ENCODE results near the gene ZCCHC14. TPM values are rescaled to one million over a fixed set of nuclear protein-coding genes. Genes with fewer than 3 reads are reported as not detected.
A peak's percentile ranks its signal among the peaks of the same experiment; 100 is the strongest.
"Not testable (repeated sequence)": the region's sequence is repeated elsewhere in the genome, so short reads cannot be mapped to it uniquely, and the experiment has no call there.

The ZCCHC14 gene
- total RNA-seq, 2 experiments from 2014 or later: 0.63 to 1.5 TPM

- no peaks in the 10 kb centered on the region for H3K9me3 Mint-ChIP-seq (ENCODE audit: low read depth)
- no peaks in the 10 kb centered on the region for H3K27me3 Mint-ChIP-seq
- CTCF ChIA-PET: interaction anchor here (1.2 to 1.4 kb wide), 2 partner anchors 25 to 44 kb away, joined by 3 to 4 read pairs; no protein-coding TSS in a partner anchor
- peaks cover 5% of the 10 kb centered on the region for H3K36me3 Mint-ChIP-seq
- H3K27ac Mint-ChIP-seq: no peak overlapping the region
- no peak overlapping the region for H3K4me3 Mint-ChIP-seq
- peaks cover 28% of the 10 kb centered on the region for H3K4me1 Mint-ChIP-seq
- ATAC-seq: no peak
- DNase-seq: no peak
These were observed 123.6 kb downstream of the ZCCHC14 start for GRCh38 chr16:87369117-87369765.

- H3K27me3 Mint-ChIP-seq: no peaks in the 10 kb centered on the region
- H3K27ac Mint-ChIP-seq: no peak overlapping the region
- H3K36me3 Mint-ChIP-seq: peaks cover 4% of the 10 kb centered on the region
- H3K9me3 Mint-ChIP-seq (ENCODE audit: low read depth): no peaks in the 10 kb centered on the region
- CTCF ChIA-PET: interaction anchor here (1.2 to 1.4 kb wide), 2 partner anchors 26 to 43 kb away, joined by 3 to 4 read pairs; no protein-coding TSS in a partner anchor
- ATAC-seq (no peak), DNase-seq (no peak)
- H3K4me1 Mint-ChIP-seq: peaks cover 31% of the 10 kb centered on the region
- no peak overlapping the region for H3K4me3 Mint-ChIP-seq
These were observed 124.6 kb downstream of the ZCCHC14 start for GRCh38 chr16:87368029-87368770.

- peaks cover 31% of the 10 kb centered on the region for H3K4me1 Mint-ChIP-seq
- peaks cover 4% of the 10 kb centered on the region for H3K36me3 Mint-ChIP-seq
- H3K27me3 Mint-ChIP-seq: no peaks in the 10 kb centered on the region
- H3K4me3 Mint-ChIP-seq: no peak overlapping the region
- H3K27ac Mint-ChIP-seq: peak overlapping the region; percentile 64
- ATAC-seq (no peak), DNase-seq (no peak)
- CTCF ChIA-PET: no interaction called here
- H3K9me3 Mint-ChIP-seq (ENCODE audit: low read depth): no peaks in the 10 kb centered on the region
These were observed 125.3 kb downstream of the ZCCHC14 start for GRCh38 chr16:87367529-87367928.

- no peak overlapping the region for H3K4me3 Mint-ChIP-seq
- ATAC-seq (no peak), DNase-seq (no peak)
- H3K27ac Mint-ChIP-seq: no peak overlapping the region
- no peaks in the 10 kb centered on the region for H3K9me3 Mint-ChIP-seq (ENCODE audit: low read depth)
- CTCF ChIA-PET: no interaction called here
- peaks cover 4% of the 10 kb centered on the region for H3K36me3 Mint-ChIP-seq
- H3K27me3 Mint-ChIP-seq: no peaks in the 10 kb centered on the region
- peaks cover 27% of the 10 kb centered on the region for H3K4me1 Mint-ChIP-seq
These were observed 125.9 kb downstream of the ZCCHC14 start for GRCh38 chr16:87366930-87367329.

GRCh38 chr16:87366288-87366687, 126.5 kb downstream of the ZCCHC14 start:
- Mint-ChIP-seq H3K4me3 (no peak overlapping the region), H3K36me3 (peaks cover 4% of the 10 kb centered on the region), H3K4me1 (peaks cover 26% of the 10 kb centered on the region), H3K27me3 (no peaks in the 10 kb centered on the region), H3K27ac (no peak overlapping the region), H3K9me3 (ENCODE audit: low read depth) (no peaks in the 10 kb centered on the region)
- CTCF ChIA-PET: no interaction called here
- no peak for DNase-seq
- no peak for ATAC-seq

GRCh38 chr16:87365021-87365713, 127.7 kb downstream of the ZCCHC14 start:
- CTCF ChIA-PET: interaction anchor here (0.7 to 1.6 kb wide), 4 partner anchors 16 to 47 kb away, joined by 3 to 6 read pairs (median 4); partner anchors contain the start of genes C16orf95 and FBXO31
- H3K4me1 Mint-ChIP-seq: peaks cover 37% of the 10 kb centered on the region
- ATAC-seq: no peak
- H3K36me3 Mint-ChIP-seq: peaks cover 4% of the 10 kb centered on the region
- peak overlapping the region; percentile 53 for H3K27ac Mint-ChIP-seq
- no peaks in the 10 kb centered on the region for H3K27me3 Mint-ChIP-seq
- DNase-seq: no peak
- no peak overlapping the region for H3K4me3 Mint-ChIP-seq
- H3K9me3 Mint-ChIP-seq (ENCODE audit: low read depth): no peaks in the 10 kb centered on the region

GRCh38 chr16:87363771-87364455, 128.9 kb downstream of the ZCCHC14 start:
- peaks cover 34% of the 10 kb centered on the region for H3K4me1 Mint-ChIP-seq
- no peaks in the 10 kb centered on the region for H3K27me3 Mint-ChIP-seq
- DNase-seq (no peak), ATAC-seq (peak; percentile 17)
- H3K36me3 Mint-ChIP-seq: peaks cover 9% of the 10 kb centered on the region
- H3K4me3 Mint-ChIP-seq: peak overlapping the region; percentile 28
- CTCF ChIA-PET: interaction anchor here (0.8 to 2.1 kb wide), 5 partner anchors 13 to 46 kb away, joined by 3 to 6 read pairs (median 5); partner anchors contain the start of genes C16orf95 and FBXO31
- no peaks in the 10 kb centered on the region for H3K9me3 Mint-ChIP-seq (ENCODE audit: low read depth)
- peak overlapping the region; percentile 77 for H3K27ac Mint-ChIP-seq

GRCh38 chr16:87362828-87363559, 129.8 kb downstream of the ZCCHC14 start:
- H3K4me3 Mint-ChIP-seq; DNase-seq; H3K36me3 Mint-ChIP-seq; ATAC-seq; H3K27me3 Mint-ChIP-seq; H3K9me3 Mint-ChIP-seq (ENCODE audit: low read depth); H3K27ac Mint-ChIP-seq: not testable (repeated sequence)
- H3K4me1 Mint-ChIP-seq: peaks cover 34% of the 10 kb centered on the region
- CTCF ChIA-PET: interaction anchor here (0.8 to 2.1 kb wide), 2 partner anchors 12 to 31 kb away, joined by 3 to 6 read pairs; no protein-coding TSS in a partner anchor

- Mint-ChIP-seq H3K36me3 (peaks cover 11% of the 10 kb centered on the region), H3K9me3 (ENCODE audit: low read depth) (no peaks in the 10 kb centered on the region), H3K4me1 (peaks cover 32% of the 10 kb centered on the region), H3K27ac (no peak overlapping the region), H3K27me3 (no peaks in the 10 kb centered on the region), H3K4me3 (no peak overlapping the region)
- ATAC-seq (no peak), DNase-seq (no peak)
- CTCF ChIA-PET: interaction anchor here (2.1 kb wide), 1 partner anchor 32 kb away, joined by 6 read pairs; no protein-coding TSS in a partner anchor
These were observed 130.8 kb downstream of the ZCCHC14 start for GRCh38 chr16:87361916-87362619.

GRCh38 chr16:87360862-87361610, 131.8 kb downstream of the ZCCHC14 start:
- CTCF ChIA-PET: interaction anchor here (0.9 kb wide), 1 partner anchor 20 kb away, joined by 3 read pairs; no protein-coding TSS in a partner anchor
- no peak for ATAC-seq
- Mint-ChIP-seq H3K27me3 (no peaks in the 10 kb centered on the region), H3K36me3 (peaks cover 11% of the 10 kb centered on the region), H3K4me1 (peaks cover 31% of the 10 kb centered on the region), H3K27ac (no peak overlapping the region), H3K9me3 (ENCODE audit: low read depth) (no peaks in the 10 kb centered on the region), H3K4me3 (no peak overlapping the region)
- DNase-seq: no peak

- CTCF ChIA-PET: no interaction called here
- Mint-ChIP-seq H3K36me3 (peaks cover 9% of the 10 kb centered on the region), H3K27ac (no peak overlapping the region), H3K9me3 (ENCODE audit: low read depth) (no peaks in the 10 kb centered on the region), H3K27me3 (no peaks in the 10 kb centered on the region), H3K4me3 (no peak overlapping the region), H3K4me1 (peaks cover 17% of the 10 kb centered on the region)
- ATAC-seq (no peak), DNase-seq (no peak)
These were observed 133.7 kb downstream of the ZCCHC14 start for GRCh38 chr16:87359121-87359520.
